Activated CD4-positive, alpha-beta T cell treated with anti-CD3 and anti-CD28 coated beads, Interleukin-2, amount 50 U/mL, for 1 hour (primary cell): Measurements from ENCODE around the gene SPDYE17.
"Not testable (repeated sequence)": the region's sequence is repeated elsewhere in the genome, so short reads cannot be mapped to it uniquely, and the experiment has no call there.

Experiments
- DNase-seq: peaks from one replicate; pipeline ENCODE4 v3.0.0-alpha.2; 2020

Gene SPDYE17, protein sequence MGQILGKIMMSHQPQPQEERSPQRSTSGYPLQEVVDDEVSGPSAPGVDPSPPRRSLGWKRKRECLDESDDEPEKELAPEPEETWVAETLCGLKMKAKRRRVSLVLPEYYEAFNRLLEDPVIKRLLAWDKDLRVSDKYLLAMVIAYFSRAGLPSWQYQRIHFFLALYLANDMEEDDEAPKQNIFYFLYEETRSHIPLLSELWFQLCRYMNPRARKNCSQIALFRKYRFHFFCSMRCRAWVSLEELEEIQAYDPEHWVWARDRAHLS

DNA sequence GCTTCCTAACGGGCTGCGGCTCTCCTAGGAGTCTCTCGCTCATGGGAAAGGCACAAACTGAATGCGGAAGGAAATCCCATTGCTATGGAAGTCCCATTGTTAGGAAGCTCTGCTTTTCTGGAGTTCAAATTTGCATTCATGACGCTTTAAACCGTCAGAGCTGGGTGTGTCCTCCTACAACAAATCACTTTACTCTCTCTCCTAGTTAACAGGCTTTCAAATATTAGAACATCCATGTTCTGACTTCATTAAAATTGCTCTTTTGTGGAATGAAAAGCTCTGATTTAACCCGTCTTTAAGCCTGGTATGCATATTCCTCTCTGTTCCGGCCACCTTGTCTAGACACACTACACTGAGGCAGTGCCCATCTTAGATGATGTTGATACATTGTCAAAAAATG lies at the start of gene SPDYE17:
TSS of gene SPDYE17 (minus strand) at position 101 of the 400 bp plus-strand sequence. CDS start 1,791 bp downstream, outside the sequence.
- not testable (repeated sequence) for DNase-seq

DNA sequence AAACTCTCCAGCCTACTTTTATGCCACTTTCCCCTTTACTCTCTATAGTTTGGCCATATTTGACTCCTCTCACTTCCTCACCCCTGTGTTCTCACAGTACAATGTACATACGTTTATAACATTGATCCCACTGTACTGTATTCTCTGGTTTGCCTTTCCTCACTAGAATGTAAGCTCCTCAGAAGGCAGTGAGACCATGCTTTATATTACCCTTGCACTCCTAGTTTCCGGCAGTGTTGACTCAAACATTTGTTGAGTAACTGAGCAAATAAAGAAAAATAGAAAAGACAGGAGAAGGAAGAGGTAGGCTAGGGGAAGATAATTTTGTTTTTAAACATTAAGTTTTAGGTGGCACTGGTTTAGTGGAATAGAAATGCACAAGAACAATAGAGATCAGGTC lies 48.1 kb upstream of the SPDYE17 start:
- DNase-seq = not testable (repeated sequence)

DNA sequence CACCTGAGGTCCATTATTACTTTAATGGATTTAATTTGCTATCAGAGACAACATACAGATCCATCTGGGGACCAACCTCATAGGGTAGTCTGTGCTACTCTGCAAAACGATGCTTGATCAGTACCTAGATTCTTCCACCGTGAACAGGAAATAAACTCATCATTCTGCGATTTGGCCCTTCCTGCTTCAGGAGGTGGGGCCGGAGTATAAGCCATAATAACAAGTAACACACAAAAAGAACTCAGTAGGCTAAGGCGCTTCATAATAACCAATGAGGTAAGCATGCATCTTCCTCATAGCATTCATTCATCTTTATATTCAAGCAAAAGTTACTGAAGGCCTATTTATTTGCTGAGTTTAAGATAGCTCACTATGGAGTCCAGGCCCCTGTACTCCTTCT lies 47.5 kb upstream of the SPDYE17 start:
- not testable (repeated sequence) for DNase-seq

DNA sequence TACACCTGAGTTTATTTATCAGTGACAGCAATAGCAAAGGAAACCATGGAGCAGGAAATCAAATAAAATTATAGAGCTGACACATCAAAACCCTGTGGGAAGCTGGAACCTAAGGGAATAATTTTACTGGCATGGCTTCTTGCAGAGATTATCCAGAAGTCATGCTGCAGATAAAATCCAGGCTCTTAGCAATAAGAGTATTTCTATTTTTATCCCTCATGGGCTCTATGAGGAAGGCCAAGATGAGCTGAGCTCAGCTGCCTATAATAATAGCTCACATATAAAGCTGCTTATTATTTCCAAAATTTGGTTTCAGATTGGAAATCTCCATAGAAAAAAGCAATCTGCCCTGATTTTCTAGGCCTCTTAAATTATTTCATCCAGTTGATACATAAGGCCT lies 47.0 kb upstream of the SPDYE17 start:
- not testable (repeated sequence) for DNase-seq

DNA sequence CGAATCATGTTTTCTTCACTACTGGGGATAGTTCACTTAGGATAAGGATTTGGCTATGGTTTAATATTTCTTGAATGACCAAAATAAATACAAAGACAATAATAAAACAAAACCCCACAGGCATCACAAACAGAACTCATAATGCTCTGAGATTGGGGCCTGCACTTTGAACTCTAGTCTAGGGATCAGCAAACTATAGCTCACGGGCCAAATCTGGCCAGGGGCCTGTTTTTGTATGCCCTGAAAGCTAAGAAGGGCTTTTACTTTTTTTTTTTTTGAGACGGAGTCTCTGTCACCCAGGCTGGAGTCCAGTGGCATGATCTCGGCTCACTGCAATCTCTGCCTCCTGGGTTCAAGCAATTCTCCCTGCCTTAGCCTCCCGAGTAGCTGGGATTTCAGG lies 44.9 kb upstream of the SPDYE17 start:
- DNase-seq = not testable (repeated sequence)

DNA sequence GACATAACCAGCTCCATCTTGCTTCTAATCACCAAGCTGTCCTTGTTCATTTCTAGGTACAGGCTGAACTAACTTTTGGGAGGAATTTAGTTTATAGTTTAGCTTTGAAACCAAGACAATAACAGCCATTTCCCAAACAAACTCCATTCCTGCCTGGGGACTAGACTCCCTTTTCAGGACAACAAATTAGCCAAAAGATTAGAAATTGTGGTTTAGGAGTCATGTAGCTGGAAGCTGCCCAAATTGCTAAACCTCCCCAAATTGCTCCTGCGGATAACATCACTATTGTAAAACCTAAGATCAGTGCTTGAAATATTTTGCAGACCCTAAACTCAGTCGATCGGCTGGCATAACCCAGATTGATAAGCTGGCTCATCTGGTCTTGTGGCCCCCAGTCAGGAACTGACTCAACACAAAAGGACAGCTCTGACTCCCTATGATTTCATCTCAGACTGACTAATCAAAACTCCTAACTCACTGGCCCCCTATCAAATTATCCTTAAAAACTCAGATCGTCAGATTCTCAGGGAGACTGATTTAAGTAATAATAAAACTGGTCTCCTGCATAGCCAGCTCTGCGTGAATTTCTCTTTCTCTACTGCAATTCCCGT lies 42.7 kb upstream of the SPDYE17 start:
- DNase-seq = not testable (repeated sequence)

DNA sequence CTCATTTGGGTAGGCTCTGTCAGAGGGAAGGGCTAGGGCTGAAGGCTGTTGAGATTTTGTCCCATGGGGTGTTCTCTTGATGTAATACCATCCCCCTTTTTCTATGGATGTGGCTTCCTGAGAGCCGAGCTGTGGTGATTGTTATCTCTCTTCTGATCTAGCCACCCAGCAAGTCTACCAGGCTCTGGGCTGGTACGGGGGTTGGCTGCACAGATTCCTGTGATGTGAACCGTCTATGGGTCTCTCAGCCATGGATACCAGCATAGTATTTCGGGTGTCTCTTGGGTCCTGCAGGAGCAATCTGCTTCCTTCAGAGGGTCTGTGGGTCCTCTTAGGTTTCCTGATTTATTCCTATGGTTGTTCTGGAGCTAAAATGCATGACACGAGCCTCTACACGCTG lies 38.9 kb upstream of the SPDYE17 start:
- DNase-seq = not testable (repeated sequence)

DNA sequence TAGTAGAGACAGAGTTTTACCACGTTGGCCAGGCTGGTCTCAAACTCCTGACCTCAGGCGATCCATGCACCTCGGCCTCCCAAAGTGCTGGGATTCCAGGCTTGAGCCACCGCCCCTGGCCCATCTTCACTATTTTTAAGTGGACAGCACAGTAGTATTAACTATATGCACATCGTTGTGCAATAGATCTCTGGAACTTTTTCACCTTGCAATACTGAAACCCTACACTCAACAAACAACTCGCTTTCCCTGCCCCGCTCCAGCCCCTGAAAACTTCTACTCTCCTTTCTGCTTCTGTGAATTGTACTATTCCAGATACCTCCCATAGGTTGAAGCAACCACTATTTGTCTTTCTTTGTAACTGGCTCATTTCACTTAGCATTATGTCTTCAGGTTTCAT lies 33.7 kb upstream of the SPDYE17 start:
- DNase-seq = not testable (repeated sequence)

DNA sequence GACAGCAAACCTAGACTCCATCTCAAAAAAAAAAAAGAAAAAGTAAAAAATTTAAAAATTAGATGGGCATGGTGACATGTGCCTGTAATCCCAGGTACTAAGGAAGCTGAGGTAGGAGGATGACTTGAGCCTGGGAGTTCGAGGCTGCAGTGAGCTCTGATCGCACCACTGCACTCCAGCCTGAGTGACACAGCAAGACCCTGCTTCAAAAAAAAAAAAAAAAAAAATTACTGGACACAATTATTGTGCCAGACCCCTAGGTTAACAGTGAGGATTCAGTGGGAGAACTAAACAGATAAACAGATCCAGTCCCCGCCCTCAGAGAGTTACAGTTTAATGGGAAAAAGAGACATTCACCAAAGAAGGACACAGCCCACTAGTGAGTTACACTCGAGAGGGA lies 31.6 kb upstream of the SPDYE17 start:
- not testable (repeated sequence) for DNase-seq

DNA sequence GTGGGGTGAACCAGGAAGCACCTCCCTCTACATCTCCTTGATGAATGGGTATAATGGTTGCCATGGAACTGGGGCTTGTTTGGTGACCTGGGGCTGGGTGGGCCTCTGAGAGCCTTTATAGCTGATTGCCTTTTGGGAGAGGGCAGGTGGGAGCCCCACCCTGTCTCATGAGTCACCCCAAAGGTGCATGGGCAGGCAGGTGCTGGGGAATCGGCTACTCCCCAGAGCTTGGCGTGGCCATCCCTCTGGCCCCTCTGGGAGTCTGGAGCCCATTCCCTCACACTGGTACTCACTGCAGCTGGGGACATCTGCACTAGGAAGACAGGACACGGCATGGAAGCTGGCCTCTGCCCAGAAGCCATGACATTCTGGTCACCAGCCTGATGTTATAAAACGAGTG lies 30.4 kb upstream of the SPDYE17 start, which contains the start of gene SPDYE18:
TSS of gene SPDYE18 (minus strand) at position 2 of the 400 bp plus-strand sequence. CDS start 2,046 bp downstream, outside the sequence.
- DNase-seq = not testable (repeated sequence)

DNA sequence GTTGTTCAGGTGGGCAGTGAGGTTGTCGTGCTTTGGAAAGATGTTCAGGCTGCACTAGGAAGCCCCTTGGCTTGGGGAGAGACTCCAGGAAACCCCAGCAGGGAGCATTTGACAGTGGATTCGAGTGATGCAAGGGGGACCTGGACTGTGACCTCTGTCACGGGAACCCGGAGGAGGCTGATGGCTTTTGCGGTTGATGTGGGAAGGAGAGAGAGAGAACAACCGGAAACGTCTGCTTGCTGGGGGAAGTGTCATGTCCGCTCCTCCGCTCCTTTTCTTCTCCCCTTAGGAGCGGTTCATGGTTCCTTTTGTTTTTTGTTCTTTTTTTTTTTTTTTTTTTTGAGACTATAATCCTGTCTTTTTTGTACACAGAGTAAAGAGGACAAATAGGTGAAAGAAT lies 5.8 kb downstream of the SPDYE17 start:
- DNase-seq = not testable (repeated sequence)

DNA sequence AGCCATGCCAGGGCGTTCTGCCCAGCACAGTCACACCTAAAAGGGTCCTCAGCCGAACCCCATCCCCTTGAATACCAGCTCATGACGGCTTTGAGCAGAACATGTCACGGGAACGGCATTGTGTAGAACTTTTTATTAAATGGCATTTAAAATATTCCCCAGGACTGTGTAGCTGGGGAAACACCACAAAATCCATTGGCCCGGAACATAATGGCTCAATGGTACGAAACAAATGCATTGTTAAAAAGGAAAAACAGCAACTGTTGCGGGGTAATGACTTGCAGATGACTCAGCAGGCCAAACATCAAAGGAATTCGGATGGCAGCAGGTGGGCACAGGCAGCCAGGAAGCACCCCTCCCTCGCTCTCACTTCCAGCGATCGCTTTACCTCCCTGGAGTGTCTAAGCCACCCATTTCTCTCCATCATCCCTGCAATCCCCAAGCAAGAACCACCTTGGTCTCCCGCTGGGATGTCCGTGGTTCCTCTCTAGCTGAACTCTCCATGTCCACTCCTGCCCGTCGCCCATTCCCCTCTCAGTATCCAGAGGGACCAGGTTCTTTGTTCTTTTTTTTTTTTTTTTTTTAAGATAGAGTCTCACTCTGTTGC lies 22.0 kb downstream of the SPDYE17 start:
- DNase-seq = not testable (repeated sequence)

DNA sequence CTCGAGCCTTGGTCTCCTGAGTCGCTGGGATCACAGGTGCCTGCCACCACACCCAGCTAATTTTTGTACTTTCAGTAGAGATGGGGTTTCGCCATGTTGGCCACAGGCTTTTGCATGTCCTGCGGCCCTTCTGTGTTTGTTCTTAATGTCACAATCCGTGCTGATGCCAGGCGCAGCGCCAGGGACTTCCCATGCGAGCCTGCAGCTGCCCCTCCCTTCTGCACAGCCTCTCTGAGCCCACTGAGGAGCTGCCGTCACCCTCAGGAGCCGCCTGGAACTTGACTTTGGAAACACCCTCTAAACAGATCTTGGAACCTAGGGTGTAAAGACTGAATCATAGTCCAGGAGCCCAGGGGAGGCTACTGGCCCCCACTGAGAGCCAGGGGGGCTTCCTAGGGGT lies 24.2 kb downstream of the SPDYE17 start:
- not testable (repeated sequence) for DNase-seq

DNA sequence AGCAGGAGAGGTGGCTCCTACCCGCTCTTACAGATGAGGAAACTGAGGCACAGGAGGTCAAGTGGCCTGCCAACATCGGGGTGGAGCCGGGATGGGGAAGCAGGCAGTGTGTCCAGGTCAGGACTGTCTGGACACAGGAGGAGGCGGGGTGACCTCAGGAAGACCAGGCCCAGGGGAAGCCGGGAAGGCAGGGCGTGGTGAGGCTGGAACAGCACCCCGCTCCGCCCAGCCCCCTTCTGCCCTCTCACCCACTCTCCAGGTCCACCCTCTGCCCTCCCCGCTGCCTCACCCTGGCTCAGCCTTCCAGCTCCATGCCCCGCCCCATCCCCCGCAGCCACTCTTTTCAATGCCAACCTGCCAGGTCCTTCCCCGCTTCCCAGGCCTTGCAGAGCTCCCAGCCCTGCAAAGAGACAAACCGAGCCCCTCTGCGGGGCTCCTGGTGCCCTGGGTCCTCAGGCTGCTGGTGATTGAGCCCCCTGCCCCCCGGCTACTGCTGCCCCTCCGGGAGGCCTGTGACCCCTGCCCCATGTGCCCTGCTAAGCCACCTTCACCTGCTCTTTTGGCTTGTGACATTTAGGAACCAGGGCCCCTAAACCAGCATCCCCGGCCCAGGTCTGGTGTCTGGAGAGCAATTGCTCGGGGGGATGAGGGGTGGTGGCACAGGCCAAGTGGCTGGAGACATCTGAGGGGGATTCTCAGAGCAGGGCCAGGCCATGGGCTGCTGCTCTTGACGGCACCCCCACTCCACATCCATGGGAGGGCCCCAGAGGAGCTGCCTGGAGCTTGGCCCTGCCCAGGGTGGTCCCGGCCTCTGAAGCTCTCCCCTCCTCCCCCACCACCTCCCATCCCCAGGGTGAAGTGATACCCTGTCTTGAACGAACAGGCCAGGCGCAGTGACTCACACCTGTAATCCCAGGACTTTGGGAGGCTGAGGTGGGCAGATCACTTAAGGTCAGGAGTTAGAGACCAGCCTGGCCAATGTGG lies 25.7 kb downstream of the SPDYE17 start:
- not testable (repeated sequence) for DNase-seq

DNA sequence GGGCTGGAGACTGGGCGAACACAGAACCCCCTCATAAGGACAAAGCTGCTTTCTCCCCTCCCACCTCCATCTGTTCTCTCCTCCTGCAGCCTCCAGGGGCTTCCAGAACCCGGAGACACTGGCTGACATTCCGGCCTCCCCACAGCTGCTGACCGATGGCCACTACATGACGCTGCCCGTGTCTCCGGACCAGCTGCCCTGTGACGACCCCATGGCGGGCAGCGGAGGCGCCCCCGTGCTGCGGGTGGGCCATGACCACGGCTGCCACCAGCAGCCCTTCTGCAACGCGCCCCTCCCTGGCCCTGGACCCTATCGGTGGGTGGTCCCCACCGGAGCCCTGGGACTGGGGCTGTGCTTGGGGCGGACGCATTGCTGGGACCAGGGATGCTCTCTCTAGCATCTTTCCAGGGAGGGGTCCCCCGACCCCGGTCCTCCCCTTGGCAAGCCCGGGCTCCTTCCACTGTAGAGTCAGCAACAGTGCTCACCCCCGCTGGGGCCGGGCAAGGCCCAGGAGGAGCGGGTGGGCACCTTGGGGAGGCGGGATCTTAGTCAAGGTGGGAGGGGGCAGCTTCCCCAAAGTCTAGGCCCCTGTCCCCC lies 26.6 kb downstream of the SPDYE17 start:
- not testable (repeated sequence) for DNase-seq

DNA sequence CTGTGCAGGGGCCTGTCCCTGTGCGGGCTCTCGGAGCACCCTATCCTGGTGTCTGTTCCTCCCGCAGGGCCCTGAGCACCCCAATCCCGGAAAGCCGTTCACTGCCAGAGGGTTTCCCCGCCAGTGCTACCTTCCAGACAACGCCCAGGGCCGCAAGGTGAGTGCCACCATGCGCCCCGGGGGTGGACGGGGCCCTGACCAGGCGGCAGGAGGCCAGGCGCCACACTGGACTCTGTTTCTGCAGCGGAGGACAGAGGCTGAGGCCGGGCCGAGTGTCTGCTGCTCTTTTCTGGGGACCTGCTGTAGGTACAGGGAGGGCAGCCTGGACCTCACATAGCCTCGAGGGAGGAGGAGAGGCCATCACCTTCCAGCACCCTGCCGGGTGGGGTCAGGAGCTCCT lies 28.0 kb downstream of the SPDYE17 start:
- DNase-seq = not testable (repeated sequence)

DNA sequence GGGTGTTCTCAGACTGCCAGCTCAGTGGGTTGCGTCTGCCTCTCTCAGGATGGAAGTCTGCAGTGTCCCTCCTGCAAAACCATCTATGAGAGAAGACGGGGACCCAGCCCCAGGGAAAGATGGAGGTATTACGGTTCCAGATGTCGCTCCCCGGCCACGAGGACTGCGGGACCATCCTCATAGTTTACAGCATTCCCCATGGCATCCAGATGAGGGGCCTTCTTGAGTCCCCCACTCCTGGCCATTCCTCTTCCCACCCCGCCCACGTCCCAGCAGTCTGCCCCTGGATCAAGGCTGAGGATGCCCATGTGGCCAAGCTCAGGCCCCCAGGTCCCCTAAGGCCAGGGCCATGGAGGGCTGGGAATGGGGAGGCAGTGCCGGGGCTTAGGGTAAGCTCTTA lies 28.9 kb downstream of the SPDYE17 start:
- DNase-seq = not testable (repeated sequence)

DNA sequence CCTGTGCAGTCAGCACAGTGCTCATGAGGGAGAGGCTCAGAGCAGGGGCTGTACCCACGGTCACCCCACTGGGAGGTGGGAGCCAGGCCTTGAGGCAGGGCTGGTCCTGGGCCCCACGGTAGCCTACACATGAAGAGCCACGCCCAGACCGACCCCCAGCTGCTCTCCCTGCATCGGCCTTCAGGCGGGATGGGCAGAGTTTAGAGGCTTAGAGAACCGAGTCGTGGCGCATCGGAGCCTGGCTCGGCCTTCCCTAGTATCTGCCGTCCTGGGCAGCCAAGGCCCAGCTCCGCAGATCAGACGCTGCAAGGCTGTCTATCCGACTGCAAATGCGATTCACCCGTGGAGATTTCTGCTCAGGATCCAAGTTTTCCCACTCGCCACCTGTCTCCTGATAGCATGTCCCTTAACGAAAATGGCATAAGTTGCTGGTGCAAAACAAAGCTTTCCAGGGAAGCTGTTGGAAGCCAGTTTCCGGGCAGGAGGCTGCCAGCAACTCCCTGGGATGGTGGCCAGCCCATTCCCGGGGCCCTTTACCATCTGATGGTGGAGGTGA lies 29.4 kb downstream of the SPDYE17 start:
- not testable (repeated sequence) for DNase-seq

DNA sequence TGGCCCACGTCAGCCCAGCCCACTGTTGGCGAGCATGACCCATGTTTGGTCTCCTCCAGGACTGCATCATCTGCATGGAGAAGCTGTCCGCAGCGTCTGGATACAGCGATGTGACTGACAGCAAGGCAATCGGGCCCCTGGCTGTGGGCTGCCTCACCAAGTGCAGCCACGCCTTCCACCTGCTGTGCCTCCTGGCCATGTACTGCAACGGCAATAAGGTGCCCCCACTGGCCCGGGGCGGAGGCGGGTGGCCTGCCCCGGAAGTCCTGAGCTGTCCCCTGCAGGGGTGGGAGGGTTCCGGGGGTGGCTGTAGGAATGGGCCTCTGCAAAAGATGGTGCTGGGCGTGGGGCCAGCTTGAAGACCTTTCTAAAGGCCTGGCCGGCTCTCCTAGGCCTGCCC lies 30.1 kb downstream of the SPDYE17 start:
- not testable (repeated sequence) for DNase-seq

DNA sequence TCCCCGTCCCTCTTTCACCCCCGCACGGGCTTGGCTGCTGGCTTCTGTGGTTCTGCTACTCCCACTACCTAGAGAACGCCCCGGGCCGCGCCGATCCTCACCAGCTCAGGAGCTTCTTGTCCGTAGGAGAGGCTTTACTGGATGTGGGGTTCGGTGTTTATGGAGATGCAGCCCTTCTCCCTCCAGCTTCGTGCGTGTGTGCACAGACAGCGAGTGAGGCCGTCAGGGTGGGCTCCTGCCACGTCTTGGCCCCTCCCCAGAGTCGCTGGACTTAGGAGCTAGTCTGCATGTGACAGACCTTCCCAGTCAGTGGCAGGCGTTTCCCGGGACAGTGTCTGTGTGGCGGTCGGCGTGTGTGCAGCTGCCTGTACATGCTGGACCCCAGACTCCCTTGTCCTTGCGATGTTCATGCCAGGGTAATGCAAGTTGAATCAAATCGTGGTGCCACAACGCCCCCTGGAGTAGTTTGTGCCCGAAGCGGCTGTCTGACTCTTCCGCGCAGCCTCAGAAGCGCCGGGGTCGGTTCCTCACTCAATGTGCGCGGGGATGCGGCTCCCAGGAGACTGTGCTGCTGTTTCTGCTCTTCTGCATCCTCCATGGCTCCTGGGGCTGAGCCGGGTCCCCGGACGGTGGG lies 32.6 kb downstream of the SPDYE17 start:
- DNase-seq = not testable (repeated sequence)

DNA sequence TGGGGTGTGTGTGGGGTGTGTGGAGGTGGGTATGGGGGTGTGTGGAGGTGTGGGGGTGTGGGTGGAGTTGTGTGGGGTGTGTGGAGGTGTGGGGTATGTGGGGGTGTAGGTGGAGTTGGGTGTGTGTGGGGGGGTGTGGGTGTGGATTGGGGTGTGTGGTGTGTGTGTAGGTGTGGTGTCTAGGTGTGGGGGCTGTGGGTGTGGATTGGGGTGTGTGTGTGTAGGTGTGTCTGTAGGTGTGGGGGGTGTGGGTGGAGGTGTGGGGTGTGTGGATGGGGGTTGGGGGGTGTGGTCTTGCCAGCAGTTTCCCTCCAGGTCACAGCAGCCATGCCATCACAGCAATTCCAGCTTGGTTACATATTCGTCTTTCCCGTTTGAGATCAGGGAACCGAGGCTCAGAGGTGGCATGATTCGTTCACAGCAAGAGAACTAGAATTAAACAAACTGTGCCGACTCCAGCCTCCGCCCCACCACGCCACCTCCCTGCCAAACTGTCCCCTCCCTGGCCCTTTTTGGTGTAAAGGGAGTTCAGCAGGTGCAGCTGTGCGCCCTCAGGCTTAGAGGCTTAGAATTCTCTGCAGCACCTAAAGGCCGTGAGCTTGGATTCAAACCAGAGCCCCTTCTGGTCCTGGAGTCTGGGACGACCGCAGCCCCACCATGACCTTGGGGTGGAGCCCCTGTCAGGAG lies 33.3 kb downstream of the SPDYE17 start:
- not testable (repeated sequence) for DNase-seq
